GM18951 (cell line): Measurements from ENCODE around the gene TPD52L2.
A peak's percentile ranks its signal among the peaks of the same experiment; 100 is the strongest.

Source experiments
- POLR2A ChIP-seq: IDR thresholded peaks from 4 replicates; pipeline ENCODE4 v1.6.1; 2011; ENCODE audit warnings: mild to moderate bottlenecking; ENCODE audit not compliant: insufficient read length, insufficient read depth; ENCODE audit errors: extremely low read depth
- in situ Hi-C: fragments of 300-500 bp; cut with MboI; formaldehyde crosslinking; loops from one replicate; pipeline ENCODE4 v1.12.0; 2022; ENCODE audit warnings: low sequenced_read_pairs, mixed read lengths, inconsistent platforms; ENCODE audit not compliant: unreplicated experiment

The TPD52L2 gene

DNA sequence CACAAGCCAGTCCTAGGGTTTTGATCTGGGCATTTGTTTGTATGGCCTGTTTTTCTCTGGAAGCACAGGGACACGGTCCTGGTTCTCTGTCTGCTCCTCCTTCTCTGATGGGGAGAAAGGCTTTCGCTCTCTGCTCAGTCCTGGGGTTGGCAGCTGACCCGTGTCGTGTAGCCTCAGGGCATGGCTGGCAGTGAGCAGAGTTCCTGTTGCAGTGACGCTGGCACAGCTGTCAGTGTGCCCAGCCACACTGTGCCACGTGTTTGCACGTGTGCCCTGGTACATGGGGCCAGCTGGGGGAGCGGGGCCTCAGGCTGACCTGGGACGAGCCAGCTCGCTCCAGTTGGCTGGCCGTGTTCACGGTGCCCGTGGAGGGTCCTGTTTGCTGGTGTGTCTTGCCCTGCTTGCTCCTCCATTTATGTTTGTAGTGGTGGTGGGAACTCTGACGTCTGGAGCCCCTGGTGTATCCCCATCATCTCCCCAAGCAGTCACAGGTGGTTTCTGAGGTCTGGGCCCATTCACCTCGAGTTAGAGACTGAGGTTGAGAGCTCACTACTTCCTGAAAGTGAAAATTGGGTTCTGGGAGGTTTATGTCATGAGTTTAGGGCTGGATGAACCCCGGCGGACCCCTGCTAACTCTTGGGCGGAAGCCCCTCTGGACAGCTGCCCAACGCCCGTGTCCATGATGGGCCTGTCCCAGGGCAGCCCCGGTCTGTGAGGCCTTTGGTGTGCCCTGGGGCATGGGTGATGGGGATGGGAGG is 19.6 kb downstream of the TPD52L2 start:
- in situ Hi-C loops = no loop called here
- TF ChIP-seq POLR2A = no peak

DNA sequence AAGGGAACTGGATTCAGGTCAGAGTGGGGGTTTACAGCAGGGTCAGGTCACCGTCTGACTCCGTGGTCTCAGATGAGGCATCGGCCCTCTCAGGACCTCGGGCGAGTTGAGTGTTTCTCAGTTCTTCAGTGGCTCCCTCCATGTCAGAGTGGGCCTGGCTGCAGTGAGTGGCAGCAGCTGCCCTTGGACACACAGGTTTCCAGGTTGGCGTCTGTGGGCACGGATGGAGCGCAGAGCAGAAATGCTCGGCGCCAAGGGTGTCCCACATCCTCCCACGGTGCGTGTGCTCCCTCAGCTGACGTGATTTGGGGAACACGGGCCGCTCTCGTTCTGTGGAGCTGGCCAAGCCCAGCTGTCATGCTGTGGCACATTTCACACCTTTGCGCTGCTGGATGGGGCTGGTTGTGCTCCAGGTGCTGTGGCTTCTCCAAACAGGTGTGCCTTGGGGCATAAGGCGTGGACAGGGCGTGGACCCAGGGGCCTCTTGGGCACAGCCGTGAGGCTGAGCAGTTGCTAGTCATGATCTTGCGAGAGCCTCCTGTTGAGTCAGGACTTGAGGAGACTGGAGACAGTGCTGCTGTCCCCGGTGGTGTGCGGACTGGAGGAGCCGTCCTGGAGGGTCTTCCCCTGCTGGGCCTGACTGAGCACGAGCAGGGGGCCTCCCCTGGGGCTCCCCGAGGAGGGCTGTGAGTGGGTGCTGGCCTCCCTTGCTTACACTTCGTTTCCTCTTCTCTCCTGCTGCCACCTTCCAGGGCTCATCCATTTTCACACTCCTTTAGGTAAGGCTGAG is 20.4 kb downstream of the TPD52L2 start:
- TF ChIP-seq POLR2A = no peak
- in situ Hi-C loops = no loop called here

DNA sequence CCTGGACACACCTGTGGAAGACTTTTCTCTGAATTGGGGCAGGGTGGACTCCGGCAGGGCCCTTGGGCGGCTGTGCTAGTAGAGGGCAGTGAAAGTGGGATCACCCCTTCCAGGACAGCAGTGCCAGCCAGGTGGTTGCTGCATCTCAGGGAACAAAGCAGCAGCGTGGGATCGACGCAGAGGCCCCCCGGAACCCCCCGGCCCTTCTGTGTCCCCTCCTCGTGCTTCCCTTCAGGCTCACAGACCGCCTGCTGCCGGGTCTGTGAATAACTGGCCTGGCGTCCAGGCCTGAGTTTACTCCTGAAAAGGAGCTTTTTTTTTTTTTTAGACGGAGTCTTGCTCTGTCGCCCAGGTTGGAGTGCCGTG is 21.0 kb downstream of the TPD52L2 start:
- in situ Hi-C loops = no loop called here
- no peak for TF ChIP-seq POLR2A

DNA sequence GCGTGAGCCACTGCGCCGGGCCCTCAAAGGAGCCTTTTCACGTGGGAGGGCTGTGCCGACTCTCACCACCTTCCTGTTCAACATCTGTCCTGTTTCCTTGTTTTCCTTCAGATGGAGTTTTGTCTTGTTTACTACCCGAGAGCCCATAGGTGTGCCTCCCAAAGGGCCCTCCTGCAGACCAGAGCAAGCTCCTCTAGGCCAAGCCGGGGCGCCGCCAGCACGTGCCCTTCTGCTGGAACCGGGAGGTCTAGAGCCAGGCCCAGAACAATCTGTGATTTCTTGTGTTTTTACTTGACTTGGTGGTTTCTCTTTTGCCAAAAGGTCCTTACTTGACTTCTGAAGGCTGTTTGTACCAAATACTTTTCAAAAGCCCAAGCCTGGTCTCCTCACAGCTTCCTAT is 21.9 kb downstream of the TPD52L2 start:
- TF ChIP-seq POLR2A = no peak

DNA sequence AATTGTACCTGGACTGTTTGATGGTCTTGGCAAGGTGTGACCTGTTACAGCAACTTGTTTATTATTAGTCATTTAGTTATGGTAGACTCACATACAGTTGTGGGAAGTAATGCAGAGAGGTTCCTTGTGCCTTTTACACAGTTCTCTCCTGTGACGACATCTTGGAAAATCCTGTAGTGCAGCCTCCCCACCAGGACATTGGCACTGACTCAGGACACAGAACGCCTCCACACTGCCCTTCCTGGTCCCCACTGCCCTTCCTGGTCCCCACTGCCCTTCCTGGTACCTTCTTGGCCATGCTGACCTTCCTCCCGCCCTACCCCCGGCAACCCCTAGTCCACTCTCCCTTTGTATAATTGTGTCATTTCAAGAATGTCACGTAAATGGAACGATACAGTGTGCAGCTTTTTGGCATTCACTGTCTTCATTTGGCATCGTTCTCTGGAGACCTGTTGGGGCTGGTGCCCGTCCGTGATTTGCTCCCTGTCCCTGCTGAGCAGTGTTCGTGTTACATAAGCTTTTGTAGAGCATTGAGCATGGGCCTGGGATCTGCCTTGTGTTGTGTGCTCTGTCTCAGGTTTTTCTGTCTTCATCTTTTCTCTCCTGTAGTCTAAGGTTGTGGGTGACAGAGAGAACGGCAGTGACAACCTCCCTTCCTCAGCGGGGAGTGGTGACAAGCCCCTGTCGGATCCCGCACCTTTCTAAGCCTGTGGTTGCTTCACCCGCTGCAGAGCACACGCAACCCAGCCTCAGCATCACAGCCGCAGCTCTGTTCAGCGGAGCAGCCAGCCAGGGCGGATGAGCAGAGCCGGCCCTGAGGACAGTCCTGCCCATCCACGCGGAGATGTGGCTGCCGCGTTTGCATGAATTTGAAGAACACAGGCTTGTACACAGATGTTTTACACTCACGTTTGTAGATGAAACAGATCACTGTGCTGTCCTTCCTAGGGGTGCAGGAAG is 24.5 kb downstream of the TPD52L2 start:
- no peak for TF ChIP-seq POLR2A
- in situ Hi-C loops = no loop called here

More for the DNA sequence above, 21.9 kb downstream of the TPD52L2 start:
- in situ Hi-C loops = no loop called here

DNA sequence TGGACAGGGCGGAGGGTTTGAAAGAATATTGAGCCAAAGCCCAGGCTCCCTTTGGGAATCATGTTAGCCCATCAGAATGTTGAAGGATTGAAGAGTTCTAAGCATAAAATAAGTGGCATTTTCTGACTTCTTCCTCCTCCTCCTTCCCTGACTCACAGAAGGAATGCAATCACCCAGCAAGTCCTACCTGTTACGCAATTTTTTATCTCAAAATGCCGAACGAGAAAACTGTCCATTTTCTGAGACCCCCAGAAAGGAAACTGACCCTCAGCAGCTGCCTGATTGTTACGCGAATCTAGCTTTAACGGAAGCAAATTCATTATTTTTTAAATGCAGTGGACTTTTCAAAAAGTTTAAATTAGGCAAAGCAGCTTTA is 25.1 kb downstream of the TPD52L2 start:
- in situ Hi-C loops = no loop called here
- TF ChIP-seq POLR2A = no peak

DNA sequence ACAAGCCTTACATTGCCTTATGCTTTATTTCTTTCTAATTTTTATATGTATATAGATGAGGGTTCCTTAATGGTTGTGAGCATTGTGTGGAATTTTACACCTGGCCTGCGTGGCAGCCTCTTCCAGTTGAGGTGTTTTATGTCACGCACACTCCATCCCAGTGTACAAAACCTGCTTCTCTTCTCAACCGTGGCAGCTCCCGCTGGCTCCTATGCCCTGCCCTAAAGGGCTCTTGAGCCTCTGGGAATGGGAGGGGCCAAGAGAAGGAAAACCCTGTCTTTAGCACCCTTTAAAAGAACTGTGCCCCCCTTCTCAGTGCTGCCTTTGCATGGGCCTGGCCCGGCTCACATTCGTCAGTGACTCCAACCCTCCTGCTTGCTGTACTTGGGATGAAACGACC is 25.5 kb downstream of the TPD52L2 start:
- in situ Hi-C loops = no loop called here
- no peak for TF ChIP-seq POLR2A

DNA sequence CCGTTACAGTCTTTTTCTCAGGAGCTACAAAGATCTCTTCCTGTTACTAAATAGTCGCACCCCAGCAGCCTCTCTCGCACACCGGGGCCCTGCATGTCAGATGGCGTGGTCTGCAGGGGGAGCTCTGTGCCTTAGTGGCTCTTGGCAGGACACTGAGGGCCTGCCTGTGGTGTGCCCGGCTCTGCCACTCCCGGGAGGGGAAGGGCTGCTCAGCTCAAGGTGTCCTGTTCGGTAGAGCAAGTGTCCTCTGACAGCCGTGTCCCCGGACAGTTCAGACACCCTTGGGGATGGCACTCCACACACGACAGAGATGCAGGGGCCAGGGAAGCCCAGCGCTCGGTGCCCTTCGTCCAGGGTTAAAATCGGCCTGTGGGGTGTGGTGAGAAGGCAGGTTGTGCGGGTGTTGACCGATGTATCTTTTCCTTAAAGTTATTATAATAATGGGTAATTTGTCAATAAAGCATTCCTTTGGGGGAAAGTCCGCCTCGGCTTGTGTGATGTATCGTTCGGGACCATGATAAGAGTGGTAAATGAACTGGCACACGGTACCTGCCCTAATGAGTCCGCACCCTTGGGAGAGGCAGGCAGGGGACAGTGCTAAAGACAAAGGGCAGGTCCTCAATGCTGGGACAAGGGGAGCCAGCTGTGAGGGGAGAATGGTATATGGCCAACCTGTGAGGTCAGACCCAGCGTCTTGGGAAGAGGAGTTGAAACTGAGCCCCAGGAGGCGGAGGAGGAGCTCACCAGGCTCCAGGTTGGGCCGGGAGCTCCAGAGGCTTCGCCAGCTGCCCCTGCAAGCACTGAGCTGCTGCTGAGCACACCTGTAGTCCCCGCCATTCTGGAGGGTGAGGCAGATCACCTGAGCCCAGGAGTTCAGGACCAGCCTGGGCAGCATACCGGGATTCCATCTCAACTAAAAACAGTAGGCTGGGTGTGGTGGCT is 26.3 kb downstream of the TPD52L2 start:
- TF ChIP-seq POLR2A = no peak
- in situ Hi-C loops = no loop called here

DNA sequence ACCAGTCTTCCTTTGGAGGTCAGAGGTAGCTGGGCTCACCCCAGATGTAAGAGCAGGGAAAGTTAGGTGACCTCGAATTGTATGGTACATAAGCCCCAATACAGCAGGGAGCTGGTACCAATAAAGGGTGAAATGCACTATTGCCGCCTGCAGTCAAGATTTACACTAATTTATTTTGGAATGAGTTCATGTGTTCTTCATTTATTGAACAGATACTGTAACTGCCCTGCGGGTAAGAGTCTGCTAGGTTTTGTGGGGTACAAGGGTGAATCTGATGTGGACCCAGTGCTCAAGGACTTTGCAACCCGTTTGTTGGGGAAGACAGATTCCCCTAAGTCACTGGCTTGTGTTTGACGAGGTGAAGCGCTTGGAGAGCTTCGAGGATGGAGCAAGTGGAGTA is 27.3 kb downstream of the TPD52L2 start:
- in situ Hi-C loops = no loop called here

DNA sequence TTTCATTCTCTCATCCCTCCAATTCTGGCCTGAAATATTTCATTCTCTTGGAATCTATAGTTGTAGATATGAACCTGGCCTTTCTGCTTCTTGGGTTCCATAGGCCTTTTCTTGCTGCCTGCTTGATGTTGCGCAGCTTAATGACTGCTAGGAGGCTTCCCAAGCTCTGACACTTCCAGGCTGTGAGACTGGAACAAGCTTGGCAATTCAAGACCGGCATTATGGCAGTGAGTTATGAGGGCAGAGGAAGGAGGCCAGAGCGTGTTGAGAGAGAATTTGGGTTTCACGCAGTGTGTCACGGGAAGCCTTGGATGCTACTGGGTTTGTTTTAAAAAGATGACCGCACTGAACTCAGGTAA is 28.9 kb downstream of the TPD52L2 start:
- in situ Hi-C loops = no loop called here
- TF ChIP-seq POLR2A = no peak

More for the DNA sequence above, 27.3 kb downstream of the TPD52L2 start:
- TF ChIP-seq POLR2A = no peak

DNA sequence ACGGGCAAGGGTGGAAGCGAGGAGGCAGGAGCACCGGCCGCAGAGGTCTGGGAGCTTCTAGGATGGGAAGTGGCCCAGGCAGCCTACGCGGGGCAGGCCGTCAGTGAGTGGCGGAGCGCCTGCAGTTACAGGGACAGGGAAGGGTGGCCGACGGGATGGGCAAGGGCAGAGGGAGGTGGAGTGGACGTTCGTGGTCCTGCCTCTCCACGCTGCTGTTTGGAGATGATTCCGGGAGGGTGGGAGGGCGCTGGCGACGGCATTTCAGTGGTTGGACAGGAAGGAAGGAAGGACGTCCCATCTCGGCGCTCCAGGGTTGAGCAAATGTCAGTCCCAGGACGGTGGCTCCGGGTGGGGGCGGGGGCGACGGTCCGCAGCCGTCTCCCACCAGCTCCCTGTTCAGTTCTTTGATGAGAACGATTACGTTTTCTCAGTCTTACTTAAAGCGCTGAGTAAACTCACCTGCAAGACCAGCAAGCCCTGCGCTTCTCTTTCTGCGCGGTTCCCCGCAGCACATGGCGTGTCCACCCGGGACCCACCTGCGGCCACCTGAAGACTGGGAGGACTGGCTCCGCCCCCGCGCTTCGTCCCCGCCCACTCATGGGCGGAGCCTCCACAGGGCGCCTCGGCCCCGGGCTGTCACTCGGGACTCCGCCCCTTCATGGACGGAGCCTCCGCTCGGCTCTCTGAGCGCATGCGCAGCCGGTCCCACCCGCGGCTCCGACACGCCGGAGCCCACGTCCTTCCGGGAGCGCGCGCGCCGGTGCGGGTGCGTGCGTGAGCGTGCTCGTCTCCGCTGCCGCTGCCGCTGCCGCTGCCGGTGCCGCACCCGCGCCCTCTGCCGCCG is 29.5 kb downstream of the TPD52L2 start, which contains the start of gene DNAJC5:
Gene DNAJC5, plus strand, starts transcription at position 769 of the 844 bp plus-strand sequence. CDS start 33,220 bp downstream, outside the sequence.
- in situ Hi-C loops = no loop called here
- TF ChIP-seq POLR2A = peak; percentile 59
